Endothelial cell of umbilical vein (primary cell): Measurements from ENCODE around the gene C3orf70. TPM values are rescaled to one million over a fixed set of nuclear protein-coding genes. Genes with fewer than 3 reads are reported as not detected.

ENCODE experiments used
- BruUV-seq: library from RNA; stranded (reverse); fragments of 400-500 nt; replicated peaks from 2 replicates; lab custom pipeline; 2021; lab: Mats Ljungman, UMichigan
- CTCF ChIA-PET: fragments of 300-600, 350-600 bp; sonication (Branson Sonifier 250); formaldehyde crosslinking; loops from one replicate; lab custom pipeline; 2021; ENCODE audit warnings: antibody characterized with exemption, inconsistent platforms; lab: Charles Lee
- POLR2A ChIA-PET: fragments of 300-600, 350-600 bp; sonication (Branson Sonifier 250); formaldehyde crosslinking; loops from one replicate; lab custom pipeline; 2021; ENCODE audit warnings: antibody characterized with exemption, inconsistent platforms; lab: Charles Lee
- DNase-seq: peaks from one replicate; pipeline ENCODE4 v3.0.0-alpha.2; 2011; ENCODE audit warnings: low read depth, low spot score
- FAIRE-seq: peaks from 2 replicates; lab custom pipeline; 2011; peaks lifted over from hg19 to GRCh38; lab: Jason Lieb, UNC
- H2AFZ ChIP-seq: 2 replicates; pipeline ENCODE4 v1.6.0; 2012; ENCODE audit warnings: low read depth, low read length, control low read depth, inconsistent platforms
- H3K27ac ChIP-seq: 2 replicates; pipeline ENCODE4 v1.5.1; 2011; ENCODE audit warnings: low read depth, mild to moderate bottlenecking, control low read depth, low read length, moderate library complexity; ENCODE audit not compliant: insufficient read depth
- H3K27me3 ChIP-seq, 2 experiments: 2 replicates each; pipeline versions ENCODE4 v1.6.0 to v1.6.1; 2011; ENCODE audit warnings: low read length in 2 of 2, mixed read lengths in 1 of 2; ENCODE audit not compliant: control insufficient read depth in 2 of 2, insufficient read depth in 2 of 2
- H3K36me3 ChIP-seq, 2 experiments: 2 replicates in 1 of 2; 3 replicates in 1 of 2; pipeline ENCODE4 v1.5.1; 2011; ENCODE audit warnings: low read length in 2 of 2, mild to moderate bottlenecking in 1 of 2, moderate library complexity in 1 of 2; ENCODE audit not compliant: control insufficient read depth in 2 of 2, insufficient read depth in 2 of 2; ENCODE audit errors: extremely low read depth in 1 of 2
- H3K4me1 ChIP-seq: 3 replicates; pipeline ENCODE4 v1.5.1; 2011; ENCODE audit warnings: mild to moderate bottlenecking, low read length; ENCODE audit not compliant: control insufficient read depth, insufficient read depth; ENCODE audit errors: extremely low read depth
- H3K4me2 ChIP-seq: 2 replicates; pipeline ENCODE4 v1.6.1; 2011; ENCODE audit warnings: low read length, control low read depth, mixed read lengths; ENCODE audit not compliant: insufficient read depth
- H3K4me3 ChIP-seq, 3 experiments: fragments of 200-600 bp in 1 of 3; sonication (generic), shearing (Covaris generic) in 1 of 3; replicated peaks in 1 of 3; 2 replicates each; pipeline ENCODE4 v1.5.1; 2011 to 2016; ENCODE audit warnings: control low read depth in 3 of 3, low read length in 3 of 3, mild to moderate bottlenecking in 2 of 3, inconsistent platforms in 1 of 3, low read depth in 1 of 3, moderate library complexity in 1 of 3; ENCODE audit not compliant: insufficient read depth in 1 of 3
- H3K79me2 ChIP-seq: 2 replicates; pipeline ENCODE4 v1.6.0; 2012; ENCODE audit warnings: low read length, inconsistent platforms; ENCODE audit not compliant: control insufficient read depth, insufficient read depth
- H3K9ac ChIP-seq: replicated peaks from 2 replicates; pipeline ENCODE3; 2011; ENCODE audit warnings: low read length, control low read depth; ENCODE audit not compliant: insufficient read depth; ENCODE audit errors: extremely low read depth
- H3K9me1 ChIP-seq: replicated peaks from 3 replicates; pipeline ENCODE4 v1.6.0; 2011; ENCODE audit warnings: mild to moderate bottlenecking, low read length; ENCODE audit not compliant: control insufficient read depth, insufficient read depth; ENCODE audit errors: extremely low read depth
- H3K9me3 ChIP-seq: replicated peaks from 2 replicates; pipeline ENCODE4 v1.5.1; 2012; ENCODE audit warnings: low read length, inconsistent platforms; ENCODE audit not compliant: control insufficient read depth, insufficient read depth
- H4K20me1 ChIP-seq: replicated peaks from 2 replicates; pipeline ENCODE3; 2011; ENCODE audit warnings: mild to moderate bottlenecking, low read length; ENCODE audit not compliant: control insufficient read depth, insufficient read depth; ENCODE audit errors: extremely low read depth
- CTCF ChIP-seq, 2 donors: IDR thresholded peaks; 1 replicate in 1 of 2; 2 replicates in 1 of 2; pipeline ENCODE4 v1.5.1; 2011; ENCODE audit warnings: low read length in 2 of 2, mild to moderate bottlenecking in 2 of 2, moderate library complexity in 2 of 2, control low read depth in 1 of 2, inconsistent platforms in 1 of 2, low read depth in 1 of 2; ENCODE audit not compliant: insufficient read depth in 1 of 2; ENCODE audit errors: extremely low read depth in 1 of 2
- EZH2 ChIP-seq: IDR thresholded peaks from 2 replicates; pipeline ENCODE4 v1.6.1; 2012; ENCODE audit warnings: borderline replicate concordance, low read depth, mild to moderate bottlenecking, moderate library complexity, low read length, inconsistent platforms; ENCODE audit not compliant: severe bottlenecking
- FOS ChIP-seq: IDR thresholded peaks from 2 replicates; pipeline ENCODE4 v1.6.1; 2011; ENCODE audit warnings: mild to moderate bottlenecking, low read length, moderate library complexity, borderline replicate concordance; ENCODE audit not compliant: insufficient read depth
- GATA2 ChIP-seq: IDR thresholded peaks from 2 replicates; pipeline ENCODE4 v1.7.0; 2011; ENCODE audit warnings: low read depth, mild to moderate bottlenecking, moderate library complexity, mixed read lengths, low read length; ENCODE audit not compliant: insufficient read length, insufficient read depth
- JUN ChIP-seq: IDR thresholded peaks from 2 replicates; pipeline ENCODE4 v1.6.1; 2011; ENCODE audit warnings: borderline replicate concordance, low read depth; ENCODE audit not compliant: insufficient read length, insufficient read depth
- MYC ChIP-seq: IDR thresholded peaks from one replicate; pipeline ENCODE4 v1.6.1; 2011; ENCODE audit warnings: mild to moderate bottlenecking, low read depth, low read length
- POLR2A ChIP-seq: IDR thresholded peaks from 2 replicates; pipeline ENCODE4 v1.6.1; 2012; ENCODE audit warnings: low read depth, mild to moderate bottlenecking, control low read depth, low read length
- POLR2AphosphoS5 ChIP-seq: IDR thresholded peaks from 2 replicates; pipeline ENCODE4 v1.6.1; 2012; ENCODE audit warnings: low read depth, mild to moderate bottlenecking, control low read depth, low read length, moderate library complexity; ENCODE audit not compliant: insufficient read depth
- dilution Hi-C: fragments of 300-500 bp; cut with MboI; formaldehyde crosslinking; loops from one replicate; pipeline ENCODE4 v1.15.0; 2019; ENCODE audit warnings: low sequenced_read_pairs; ENCODE audit not compliant: extremely low pct_ligation_motif_present
- intact Hi-C: fragments of 100-400 bp; cut with micrococcal nuclease; formaldehyde crosslinking; loops from one replicate; pipeline ENCODE4 v1.10.0; 2022
- polyA plus RNA-seq, 4 experiments: library from polyadenylated mRNA; depleted of rRNA in 3 of 4; stranded (reverse) in 3 of 4; unstranded in 1 of 4; fragments of >200 nt; gene quantifications; 2 replicates each; pipeline versions ENCODE4 v1.2.1 to v1.2.3, GENCODE V29; 2011 to 2012; ENCODE audit warnings: missing spikeins in 1 of 4
- total RNA-seq: library from RNA; stranded (reverse); gene quantifications from 2 replicates; pipeline ENCODE4 v1.2.3, GENCODE V29; 2021
- TF ChIP-seq, protein P1 (sequence below): IDR thresholded peaks from 2 replicates; pipeline ENCODE4 v1.6.1; 2011; ENCODE audit not compliant: insufficient read depth, insufficient read length

C3orf70 gene
- total and polyA plus RNA-seq, 2 donors (not counting 3 experiments of a cell fraction or from before 2014, with no cell fraction given), result 0.08 to 0.20 TPM

- intact Hi-C loops (no loop called here), dilution Hi-C loops (no loop called here)
- CTCF ChIA-PET, result interaction anchor here (0.8 to 1.0 kb wide), 2 partner anchors 33 to 207 kb away, joined by 3 read pairs; no protein-coding TSS in a partner anchor
- Histone ChIP-seq H3K4me2 (no peak overlapping the region), H3K27me3 (peaks cover 3 to 7% of the 10 kb centered on the region in 2 experiments), H4K20me1 (no peaks in the 10 kb centered on the region), H3K79me2 (no peaks in the 10 kb centered on the region), H2AFZ (no peak overlapping the region), H3K9ac (no peak overlapping the region), H3K9me3 (no peaks in the 10 kb centered on the region), H3K27ac (no peak overlapping the region), H3K4me3 (no peak overlapping the region), H3K36me3 (no peaks in the 10 kb centered on the region), H3K4me1 (no peaks in the 10 kb centered on the region), H3K9me1 (no peaks in the 10 kb centered on the region)
- POLR2A ChIA-PET, result no interaction called here
- no peak for TF ChIP-seq POLR2AphosphoS5
- TF ChIP-seq FOS, result no peak
- TF ChIP-seq CTCF (IDR thresholded peaks at IDR 0.05; ENCODE audit: extremely low read depth in 1 of 2, insufficient read depth in 1 of 2, low read depth in 1 of 2, low read length in 2 of 2), result no peak
- TF ChIP-seq JUN, result no peak
- no peak for FAIRE-seq
- BruUV-seq, result no TSS peak
- no peak for DNase-seq
These were observed 70.7 kb downstream of the C3orf70 start for GRCh38 chr3:185082149-185082548.

GRCh38 chr3:185081521-185081920 is 71.3 kb downstream of the C3orf70 start:
- Histone ChIP-seq H3K27ac (no peak overlapping the region), H2AFZ (no peak overlapping the region), H3K4me1 (no peaks in the 10 kb centered on the region), H3K9ac (no peak overlapping the region), H3K27me3 (peaks cover 3 to 7% of the 10 kb centered on the region in 2 experiments), H3K4me2 (no peak overlapping the region), H3K9me3 (no peaks in the 10 kb centered on the region), H3K36me3 (no peaks in the 10 kb centered on the region), H3K4me3 (no peak overlapping the region), H4K20me1 (no peaks in the 10 kb centered on the region), H3K9me1 (no peaks in the 10 kb centered on the region), H3K79me2 (no peaks in the 10 kb centered on the region)
- TF ChIP-seq POLR2AphosphoS5 (no peak), EZH2 (no peak), FOS (no peak), MYC (no peak), JUN (no peak), POLR2A (no peak), GATA2 (no peak), CTCF (IDR thresholded peaks at IDR 0.05; ENCODE audit: extremely low read depth in 1 of 2, insufficient read depth in 1 of 2, low read depth in 1 of 2, low read length in 2 of 2) (no peak)
- TF ChIP-seq, protein P1, sequence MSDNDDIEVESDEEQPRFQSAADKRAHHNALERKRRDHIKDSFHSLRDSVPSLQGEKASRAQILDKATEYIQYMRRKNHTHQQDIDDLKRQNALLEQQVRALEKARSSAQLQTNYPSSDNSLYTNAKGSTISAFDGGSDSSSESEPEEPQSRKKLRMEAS, result no peak
- intact Hi-C loops, result no loop called here
- CTCF ChIA-PET, result interaction anchor here (0.8 to 1.0 kb wide), 2 partner anchors 33 to 207 kb away, joined by 3 read pairs; no protein-coding TSS in a partner anchor
- FAIRE-seq, result no peak
- DNase-seq, result no peak
- dilution Hi-C loops, result no loop called here
- BruUV-seq, result no TSS peak
- POLR2A ChIA-PET, result no interaction called here
